Raji (cell line): Measurements from ENCODE around the gene KRT1.

ENCODE experiments used
- POLR2A ChIP-seq: IDR thresholded peaks from 2 replicates; pipeline ENCODE4 v1.6.1; 2011; ENCODE audit warnings: low read depth, low read length, control low read depth; ENCODE audit not compliant: insufficient read depth

The KRT1 gene

GRCh38 chr12:52659951-52660350, 20.3 kb downstream of the KRT1 start:
- no peak for TF ChIP-seq POLR2A

GRCh38 chr12:52659395-52659794, 20.8 kb downstream of the KRT1 start:
- TF ChIP-seq POLR2A = no peak

GRCh38 chr12:52658196-52658595, 22.0 kb downstream of the KRT1 start:
- no peak for TF ChIP-seq POLR2A

GRCh38 chr12:52657250-52657902, 22.8 kb downstream of the KRT1 start:
- TF ChIP-seq POLR2A = no peak

GRCh38 chr12:52656616-52657015, 23.6 kb downstream of the KRT1 start:
- no peak for TF ChIP-seq POLR2A

- no peak for TF ChIP-seq POLR2A
Observed at GRCh38 chr12:52655720-52656124, 24.5 kb downstream of the KRT1 start.

GRCh38 chr12:52655251-52655650, 25.0 kb downstream of the KRT1 start:
- no peak for TF ChIP-seq POLR2A

- TF ChIP-seq POLR2A = no peak
Observed at GRCh38 chr12:52651726-52652261, 28.4 kb downstream of the KRT1 start, which contains the start of gene KRT2. Gene KRT2, minus strand, starts transcription at chr12:52652211. Its CDS starts 69 bp downstream, at chr12:52652142.

GRCh38 chr12:52650520-52651081, 29.6 kb downstream of the KRT1 start:
- no peak for TF ChIP-seq POLR2A

GRCh38 chr12:52649066-52649465, 31.1 kb downstream of the KRT1 start:
- TF ChIP-seq POLR2A = no peak

- TF ChIP-seq POLR2A = no peak
Observed at GRCh38 chr12:52648012-52648550, 32.1 kb downstream of the KRT1 start.

GRCh38 chr12:52647601-52648000, 32.6 kb downstream of the KRT1 start:
- TF ChIP-seq POLR2A = no peak

GRCh38 chr12:52646613-52647012, 33.6 kb downstream of the KRT1 start:
- TF ChIP-seq POLR2A = no peak

- no peak for TF ChIP-seq POLR2A
Observed at GRCh38 chr12:52645982-52646381, 34.2 kb downstream of the KRT1 start.

- no peak for TF ChIP-seq POLR2A
Observed at GRCh38 chr12:52645120-52645761, 35.0 kb downstream of the KRT1 start.

GRCh38 chr12:52644078-52644415, 36.2 kb downstream of the KRT1 start:
- TF ChIP-seq POLR2A = no peak
